ENCODE measurements around the gene GALNT1. TPM values are rescaled to one million over a fixed set of nuclear protein-coding genes. Genes with fewer than 3 reads are reported as not detected.

GALNT1 gene
- total RNA-seq, 1 donor from 2014 or later = 113 TPM

GRCh38 chr18:35658112-35658511, 76.6 kb downstream of the GALNT1 start:
- no peak overlapping the region for H3K27ac Mint-ChIP-seq
- peaks cover 7% of the 10 kb centered on the region for H3K36me3 Mint-ChIP-seq

GRCh38 chr18:35661483-35662146, 80.1 kb downstream of the GALNT1 start:
- H3K4me1 Mint-ChIP-seq = no peaks in the 10 kb centered on the region
- H3K9me3 Mint-ChIP-seq = no peaks in the 10 kb centered on the region
- Histone ChIP-seq H3K27me3 (no peaks in the 10 kb centered on the region), H3K27ac (no peak overlapping the region), H3K36me3 (no peaks in the 10 kb centered on the region), H3K79me2 (ENCODE audit: low read depth) (no peaks in the 10 kb centered on the region), H3K9me3 (ENCODE audit: low read depth) (no peaks in the 10 kb centered on the region), H3K4me2 (no peak overlapping the region), H3K4me3 (no peak overlapping the region), H4K20me1 (ENCODE audit: low read depth) (no peaks in the 10 kb centered on the region), H2AFZ (replicated peaks) (no peak overlapping the region), H3K9ac (no peak overlapping the region), H3F3A (ENCODE audit: low read depth) (peaks cover 4% of the 10 kb centered on the region), H3K4me1 (no peaks in the 10 kb centered on the region)
- no peak for DNase-seq (ENCODE audit: low spot score)
- peaks cover 29% of the 10 kb centered on the region for H3K36me3 Mint-ChIP-seq
- H3K27ac Mint-ChIP-seq = no peak overlapping the region
- TF ChIP-seq EZH2phosphoT487 (IDR thresholded peaks at IDR 0.05) (no peak), CTCF (IDR thresholded peaks at IDR 0.05) (peak; percentile 43)
- no peaks in the 10 kb centered on the region for H3K27me3 Mint-ChIP-seq (ENCODE audit: insufficient read depth, low read depth)
- H3K4me3 Mint-ChIP-seq = no peak overlapping the region

More at GRCh38 chr18:35658112-35658511, 76.6 kb downstream of the GALNT1 start:
- no peak overlapping the region for H3K4me3 Mint-ChIP-seq
- TF ChIP-seq CTCF (IDR thresholded peaks at IDR 0.05) = no peak
- TF ChIP-seq EZH2 (IDR thresholded peaks at IDR 0.05) = no peak
- TF ChIP-seq EZH2phosphoT487 (IDR thresholded peaks at IDR 0.05) = no peak
- H3K9ac ChIP-seq = no peak overlapping the region
- no peaks in the 10 kb centered on the region for H3K4me1 ChIP-seq
- H3K27me3 ChIP-seq = no peaks in the 10 kb centered on the region
- peaks cover 4% of the 10 kb centered on the region for H3F3A ChIP-seq (ENCODE audit: low read depth)
- H3K9me3 Mint-ChIP-seq = no peaks in the 10 kb centered on the region
- DNase-seq (ENCODE audit: low spot score) = no peak
- no peak overlapping the region for H3K27ac ChIP-seq
- no peaks in the 10 kb centered on the region for H3K9me3 ChIP-seq (ENCODE audit: low read depth)
- H3K27me3 Mint-ChIP-seq (ENCODE audit: insufficient read depth, low read depth) = no peaks in the 10 kb centered on the region
- H2AFZ ChIP-seq (replicated peaks) = no peak overlapping the region
- no peaks in the 10 kb centered on the region for H3K4me1 Mint-ChIP-seq
- peaks cover 11% of the 10 kb centered on the region for H3K79me2 ChIP-seq (ENCODE audit: low read depth)
- H3K4me2 ChIP-seq = no peak overlapping the region
- H4K20me1 ChIP-seq (ENCODE audit: low read depth) = no peaks in the 10 kb centered on the region
- H3K4me3 ChIP-seq = no peak overlapping the region
- H3K36me3 ChIP-seq = no peaks in the 10 kb centered on the region

GRCh38 chr18:35662293-35663062, 80.9 kb downstream of the GALNT1 start:
- Histone ChIP-seq H3K79me2 (ENCODE audit: low read depth) (no peaks in the 10 kb centered on the region), H3K27ac (no peak overlapping the region), H3K4me1 (no peaks in the 10 kb centered on the region), H3K4me2 (no peak overlapping the region), H3F3A (ENCODE audit: low read depth) (peaks cover 4% of the 10 kb centered on the region), H3K4me3 (no peak overlapping the region), H3K9ac (no peak overlapping the region), H3K27me3 (no peaks in the 10 kb centered on the region), H2AFZ (replicated peaks) (no peak overlapping the region), H3K9me3 (ENCODE audit: low read depth) (no peaks in the 10 kb centered on the region), H4K20me1 (ENCODE audit: low read depth) (no peaks in the 10 kb centered on the region), H3K36me3 (no peaks in the 10 kb centered on the region)
- Mint-ChIP-seq H3K27ac (no peak overlapping the region), H3K9me3 (no peaks in the 10 kb centered on the region), H3K4me3 (no peak overlapping the region), H3K36me3 (peaks cover 37% of the 10 kb centered on the region), H3K4me1 (no peaks in the 10 kb centered on the region), H3K27me3 (ENCODE audit: insufficient read depth, low read depth) (no peaks in the 10 kb centered on the region)
- TF ChIP-seq CTCF (IDR thresholded peaks at IDR 0.05) (no peak), EZH2 (IDR thresholded peaks at IDR 0.05) (no peak), EZH2phosphoT487 (IDR thresholded peaks at IDR 0.05) (no peak)
- no peak for DNase-seq (ENCODE audit: low spot score)
